Endothelial cell of umbilical vein (primary cell): ENCODE data around the gene NDUFB7. TPM values are rescaled to one million over a fixed set of nuclear protein-coding genes. Genes with fewer than 3 reads are reported as not detected.

Experiments used
- BruUV-seq: library from RNA; stranded (reverse); fragments of 400-500 nt; replicated peaks from 2 replicates; lab custom pipeline; 2021; lab: Mats Ljungman, UMichigan
- CTCF ChIA-PET: fragments of 300-600, 350-600 bp; sonication (Branson Sonifier 250); formaldehyde crosslinking; loops from one replicate; lab custom pipeline; 2021; ENCODE audit warnings: antibody characterized with exemption, inconsistent platforms; lab: Charles Lee
- POLR2A ChIA-PET: fragments of 300-600, 350-600 bp; sonication (Branson Sonifier 250); formaldehyde crosslinking; loops from one replicate; lab custom pipeline; 2021; ENCODE audit warnings: antibody characterized with exemption, inconsistent platforms; lab: Charles Lee
- DNase-seq: peaks from one replicate; pipeline ENCODE4 v3.0.0-alpha.2; 2011; ENCODE audit warnings: low read depth, low spot score
- FAIRE-seq: peaks from 2 replicates; lab custom pipeline; 2011; peaks lifted over from hg19 to GRCh38; lab: Jason Lieb, UNC
- H2AFZ ChIP-seq: 2 replicates; pipeline ENCODE4 v1.6.0; 2012; ENCODE audit warnings: low read depth, low read length, control low read depth, inconsistent platforms
- H3K27ac ChIP-seq: 2 replicates; pipeline ENCODE4 v1.5.1; 2011; ENCODE audit warnings: low read depth, mild to moderate bottlenecking, control low read depth, low read length, moderate library complexity; ENCODE audit not compliant: insufficient read depth
- H3K27me3 ChIP-seq, 2 experiments: 2 replicates each; pipeline versions ENCODE4 v1.6.0 to v1.6.1; 2011; ENCODE audit warnings: low read length in 2 of 2, mixed read lengths in 1 of 2; ENCODE audit not compliant: control insufficient read depth in 2 of 2, insufficient read depth in 2 of 2
- H3K36me3 ChIP-seq, 2 experiments: 2 replicates in 1 of 2; 3 replicates in 1 of 2; pipeline ENCODE4 v1.5.1; 2011; ENCODE audit warnings: low read length in 2 of 2, mild to moderate bottlenecking in 1 of 2, moderate library complexity in 1 of 2; ENCODE audit not compliant: control insufficient read depth in 2 of 2, insufficient read depth in 2 of 2; ENCODE audit errors: extremely low read depth in 1 of 2
- H3K4me1 ChIP-seq: 3 replicates; pipeline ENCODE4 v1.5.1; 2011; ENCODE audit warnings: mild to moderate bottlenecking, low read length; ENCODE audit not compliant: control insufficient read depth, insufficient read depth; ENCODE audit errors: extremely low read depth
- H3K4me2 ChIP-seq: 2 replicates; pipeline ENCODE4 v1.6.1; 2011; ENCODE audit warnings: low read length, control low read depth, mixed read lengths; ENCODE audit not compliant: insufficient read depth
- H3K4me3 ChIP-seq, 3 experiments: fragments of 200-600 bp in 1 of 3; sonication (generic), shearing (Covaris generic) in 1 of 3; replicated peaks in 1 of 3; 2 replicates each; pipeline ENCODE4 v1.5.1; 2011 to 2016; ENCODE audit warnings: control low read depth in 3 of 3, low read length in 3 of 3, mild to moderate bottlenecking in 2 of 3, inconsistent platforms in 1 of 3, low read depth in 1 of 3, moderate library complexity in 1 of 3; ENCODE audit not compliant: insufficient read depth in 1 of 3
- H3K79me2 ChIP-seq: 2 replicates; pipeline ENCODE4 v1.6.0; 2012; ENCODE audit warnings: low read length, inconsistent platforms; ENCODE audit not compliant: control insufficient read depth, insufficient read depth
- H3K9ac ChIP-seq: replicated peaks from 2 replicates; pipeline ENCODE3; 2011; ENCODE audit warnings: low read length, control low read depth; ENCODE audit not compliant: insufficient read depth; ENCODE audit errors: extremely low read depth
- H3K9me1 ChIP-seq: replicated peaks from 3 replicates; pipeline ENCODE4 v1.6.0; 2011; ENCODE audit warnings: mild to moderate bottlenecking, low read length; ENCODE audit not compliant: control insufficient read depth, insufficient read depth; ENCODE audit errors: extremely low read depth
- H3K9me3 ChIP-seq: replicated peaks from 2 replicates; pipeline ENCODE4 v1.5.1; 2012; ENCODE audit warnings: low read length, inconsistent platforms; ENCODE audit not compliant: control insufficient read depth, insufficient read depth
- H4K20me1 ChIP-seq: replicated peaks from 2 replicates; pipeline ENCODE3; 2011; ENCODE audit warnings: mild to moderate bottlenecking, low read length; ENCODE audit not compliant: control insufficient read depth, insufficient read depth; ENCODE audit errors: extremely low read depth
- EZH2 ChIP-seq: IDR thresholded peaks from 2 replicates; pipeline ENCODE4 v1.6.1; 2012; ENCODE audit warnings: borderline replicate concordance, low read depth, mild to moderate bottlenecking, moderate library complexity, low read length, inconsistent platforms; ENCODE audit not compliant: severe bottlenecking
- FOS ChIP-seq: IDR thresholded peaks from 2 replicates; pipeline ENCODE4 v1.6.1; 2011; ENCODE audit warnings: mild to moderate bottlenecking, low read length, moderate library complexity, borderline replicate concordance; ENCODE audit not compliant: insufficient read depth
- GATA2 ChIP-seq: IDR thresholded peaks from 2 replicates; pipeline ENCODE4 v1.7.0; 2011; ENCODE audit warnings: low read depth, mild to moderate bottlenecking, moderate library complexity, mixed read lengths, low read length; ENCODE audit not compliant: insufficient read length, insufficient read depth
- JUN ChIP-seq: IDR thresholded peaks from 2 replicates; pipeline ENCODE4 v1.6.1; 2011; ENCODE audit warnings: borderline replicate concordance, low read depth; ENCODE audit not compliant: insufficient read length, insufficient read depth
- MYC ChIP-seq: IDR thresholded peaks from one replicate; pipeline ENCODE4 v1.6.1; 2011; ENCODE audit warnings: mild to moderate bottlenecking, low read depth, low read length
- POLR2A ChIP-seq: IDR thresholded peaks from 2 replicates; pipeline ENCODE4 v1.6.1; 2012; ENCODE audit warnings: low read depth, mild to moderate bottlenecking, control low read depth, low read length
- POLR2AphosphoS5 ChIP-seq: IDR thresholded peaks from 2 replicates; pipeline ENCODE4 v1.6.1; 2012; ENCODE audit warnings: low read depth, mild to moderate bottlenecking, control low read depth, low read length, moderate library complexity; ENCODE audit not compliant: insufficient read depth
- dilution Hi-C: fragments of 300-500 bp; cut with MboI; formaldehyde crosslinking; loops from one replicate; pipeline ENCODE4 v1.15.0; 2019; ENCODE audit warnings: low sequenced_read_pairs; ENCODE audit not compliant: extremely low pct_ligation_motif_present
- intact Hi-C: fragments of 100-400 bp; cut with micrococcal nuclease; formaldehyde crosslinking; loops from one replicate; pipeline ENCODE4 v1.10.0; 2022
- polyA plus RNA-seq, 4 experiments: library from polyadenylated mRNA; depleted of rRNA in 3 of 4; stranded (reverse) in 3 of 4; unstranded in 1 of 4; fragments of >200 nt; gene quantifications; 2 replicates each; pipeline versions ENCODE4 v1.2.1 to v1.2.3, GENCODE V29; 2011 to 2012; ENCODE audit warnings: missing spikeins in 1 of 4
- total RNA-seq: library from RNA; stranded (reverse); gene quantifications from 2 replicates; pipeline ENCODE4 v1.2.3, GENCODE V29; 2021
- TF ChIP-seq, protein P1 (sequence below): IDR thresholded peaks from 2 replicates; pipeline ENCODE4 v1.6.1; 2011; ENCODE audit not compliant: insufficient read depth, insufficient read length
- TF ChIP-seq, protein P2 (sequence below), 2 donors: IDR thresholded peaks; 1 replicate in 1 of 2; 2 replicates in 1 of 2; pipeline ENCODE4 v1.5.1; 2011; ENCODE audit warnings: low read length in 2 of 2, mild to moderate bottlenecking in 2 of 2, moderate library complexity in 2 of 2, control low read depth in 1 of 2, inconsistent platforms in 1 of 2, low read depth in 1 of 2; ENCODE audit not compliant: insufficient read depth in 1 of 2; ENCODE audit errors: extremely low read depth in 1 of 2

NDUFB7 gene
- total and polyA plus RNA-seq, 2 donors (not counting 3 experiments of a cell fraction or from before 2014, with no cell fraction given) = 177 to 655 TPM

DNA sequence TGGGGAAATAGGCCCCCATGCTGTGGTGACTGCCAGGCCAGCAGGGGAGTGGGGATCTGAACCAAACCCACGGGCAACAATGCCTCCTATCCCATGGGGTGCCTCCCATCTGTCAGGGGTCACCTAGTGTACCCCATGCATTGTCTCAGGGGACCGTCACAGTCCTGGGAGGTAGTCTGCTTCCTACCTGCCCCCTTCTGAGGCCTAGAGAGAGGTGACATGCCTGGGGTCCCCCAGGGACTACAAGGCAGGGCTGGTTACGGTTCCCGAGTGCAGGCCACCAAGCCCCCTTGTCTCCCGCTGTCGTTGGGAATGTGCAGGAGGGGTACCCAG is 11.1 kb downstream of the NDUFB7 start:
- no TSS peak for BruUV-seq
- Histone ChIP-seq H3K27ac (peak overlapping the region; percentile 0), H3K36me3 (peaks cover 0 to 7% of the 10 kb centered on the region in 2 experiments), H3K4me3 (no peak overlapping the region), H3K4me1 (peaks cover 6% of the 10 kb centered on the region), H3K9me1 (no peaks in the 10 kb centered on the region), H3K9ac (no peak overlapping the region), H2AFZ (no peak overlapping the region), H3K9me3 (no peaks in the 10 kb centered on the region), H4K20me1 (no peaks in the 10 kb centered on the region), H3K79me2 (peaks cover 2% of the 10 kb centered on the region), H3K4me2 (no peak overlapping the region), H3K27me3 (no peaks in the 10 kb centered on the region)
- ChIA-PET CTCF (no interaction called here), POLR2A (no interaction called here)
- intact Hi-C loops (no loop called here), dilution Hi-C loops (no loop called here)
- DNase-seq (no peak), FAIRE-seq (no peak)
- TF ChIP-seq POLR2A = no peak
- TF ChIP-seq, protein P1, sequence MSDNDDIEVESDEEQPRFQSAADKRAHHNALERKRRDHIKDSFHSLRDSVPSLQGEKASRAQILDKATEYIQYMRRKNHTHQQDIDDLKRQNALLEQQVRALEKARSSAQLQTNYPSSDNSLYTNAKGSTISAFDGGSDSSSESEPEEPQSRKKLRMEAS = no peak
- TF ChIP-seq POLR2AphosphoS5 = no peak
- TF ChIP-seq JUN = no peak
- no peak for TF ChIP-seq EZH2
- TF ChIP-seq FOS = no peak
- TF ChIP-seq, protein P2, sequence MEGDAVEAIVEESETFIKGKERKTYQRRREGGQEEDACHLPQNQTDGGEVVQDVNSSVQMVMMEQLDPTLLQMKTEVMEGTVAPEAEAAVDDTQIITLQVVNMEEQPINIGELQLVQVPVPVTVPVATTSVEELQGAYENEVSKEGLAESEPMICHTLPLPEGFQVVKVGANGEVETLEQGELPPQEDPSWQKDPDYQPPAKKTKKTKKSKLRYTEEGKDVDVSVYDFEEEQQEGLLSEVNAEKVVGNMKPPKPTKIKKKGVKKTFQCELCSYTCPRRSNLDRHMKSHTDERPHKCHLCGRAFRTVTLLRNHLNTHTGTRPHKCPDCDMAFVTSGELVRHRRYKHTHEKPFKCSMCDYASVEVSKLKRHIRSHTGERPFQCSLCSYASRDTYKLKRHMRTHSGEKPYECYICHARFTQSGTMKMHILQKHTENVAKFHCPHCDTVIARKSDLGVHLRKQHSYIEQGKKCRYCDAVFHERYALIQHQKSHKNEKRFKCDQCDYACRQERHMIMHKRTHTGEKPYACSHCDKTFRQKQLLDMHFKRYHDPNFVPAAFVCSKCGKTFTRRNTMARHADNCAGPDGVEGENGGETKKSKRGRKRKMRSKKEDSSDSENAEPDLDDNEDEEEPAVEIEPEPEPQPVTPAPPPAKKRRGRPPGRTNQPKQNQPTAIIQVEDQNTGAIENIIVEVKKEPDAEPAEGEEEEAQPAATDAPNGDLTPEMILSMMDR (IDR thresholded peaks at IDR 0.05; ENCODE audit: extremely low read depth in 1 of 2, insufficient read depth in 1 of 2, low read depth in 1 of 2, low read length in 2 of 2) = no peak
- TF ChIP-seq GATA2 = no peak
- no peak for TF ChIP-seq MYC
